ENCODE data around the gene STIP1. TPM values are rescaled to one million over a fixed set of nuclear protein-coding genes. Genes with fewer than 3 reads are reported as not detected.

Gene STIP1
- total and polyA plus RNA-seq, 2 experiments from 2014 or later, result 231 to 240 TPM

DNA sequence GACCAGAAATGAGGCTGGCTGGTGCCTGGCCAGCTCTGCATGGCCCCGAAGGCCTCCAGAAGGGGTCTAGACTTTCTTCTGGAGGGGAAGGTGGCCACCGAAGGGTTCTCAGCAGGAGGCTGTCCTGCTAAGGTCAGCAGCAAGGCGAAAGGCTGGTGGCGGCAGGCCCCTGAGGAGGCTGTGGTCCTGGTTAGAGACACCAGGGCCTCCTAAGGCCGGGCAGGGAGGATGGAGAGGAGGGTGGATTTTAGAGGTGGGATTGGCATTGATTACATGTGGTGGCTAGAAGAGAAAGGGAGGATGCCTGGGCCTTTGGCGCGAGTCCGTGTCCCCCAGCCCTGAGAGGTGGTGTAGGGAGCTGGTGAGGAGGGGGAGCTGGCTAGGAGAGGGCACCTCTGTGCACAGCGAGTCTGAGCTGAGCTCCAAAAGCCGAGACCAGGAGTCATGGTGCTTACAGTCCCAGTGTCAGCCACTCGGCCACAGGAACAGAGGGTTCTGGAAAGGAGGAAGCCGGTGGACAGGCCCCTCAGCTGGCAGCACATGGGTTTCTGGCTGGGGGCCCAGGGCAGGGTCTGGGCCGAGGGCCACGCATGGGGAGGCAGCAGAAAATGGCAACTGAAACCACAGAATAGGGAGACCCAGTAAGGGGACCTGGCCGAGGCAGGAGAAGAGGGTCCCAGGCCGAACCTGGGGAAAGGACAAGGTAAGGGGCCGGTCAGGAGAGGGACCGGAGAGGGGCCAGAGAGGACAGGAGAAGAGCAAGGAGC is 23.0 kb downstream of the STIP1 start:
- no peak overlapping the region for H3K27ac ChIP-seq
- peaks cover 2% of the 10 kb centered on the region for H3K4me1 ChIP-seq (ENCODE audit: low read depth)

DNA sequence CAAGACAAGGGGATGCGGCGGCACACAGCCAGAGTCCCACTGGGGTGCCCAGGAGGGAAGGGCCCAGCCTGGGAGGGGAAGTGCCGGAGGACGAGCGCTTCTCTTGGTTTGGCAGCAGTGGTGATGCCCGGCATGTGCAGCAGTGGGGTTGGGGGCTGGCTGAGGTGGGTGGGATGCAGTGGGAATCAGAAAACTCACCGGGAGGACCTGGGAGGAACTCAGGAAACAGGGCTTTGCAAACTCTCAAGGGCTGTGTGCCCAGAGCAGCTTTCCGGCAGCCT is 23.5 kb downstream of the STIP1 start:
- no peak overlapping the region for H3K4me3 ChIP-seq
- no peak overlapping the region for H3K27ac ChIP-seq
- H3K36me3 ChIP-seq, result no peaks in the 10 kb centered on the region
- H3K9me3 ChIP-seq (ENCODE audit: low read depth), result no peaks in the 10 kb centered on the region
- TF ChIP-seq, protein P1, sequence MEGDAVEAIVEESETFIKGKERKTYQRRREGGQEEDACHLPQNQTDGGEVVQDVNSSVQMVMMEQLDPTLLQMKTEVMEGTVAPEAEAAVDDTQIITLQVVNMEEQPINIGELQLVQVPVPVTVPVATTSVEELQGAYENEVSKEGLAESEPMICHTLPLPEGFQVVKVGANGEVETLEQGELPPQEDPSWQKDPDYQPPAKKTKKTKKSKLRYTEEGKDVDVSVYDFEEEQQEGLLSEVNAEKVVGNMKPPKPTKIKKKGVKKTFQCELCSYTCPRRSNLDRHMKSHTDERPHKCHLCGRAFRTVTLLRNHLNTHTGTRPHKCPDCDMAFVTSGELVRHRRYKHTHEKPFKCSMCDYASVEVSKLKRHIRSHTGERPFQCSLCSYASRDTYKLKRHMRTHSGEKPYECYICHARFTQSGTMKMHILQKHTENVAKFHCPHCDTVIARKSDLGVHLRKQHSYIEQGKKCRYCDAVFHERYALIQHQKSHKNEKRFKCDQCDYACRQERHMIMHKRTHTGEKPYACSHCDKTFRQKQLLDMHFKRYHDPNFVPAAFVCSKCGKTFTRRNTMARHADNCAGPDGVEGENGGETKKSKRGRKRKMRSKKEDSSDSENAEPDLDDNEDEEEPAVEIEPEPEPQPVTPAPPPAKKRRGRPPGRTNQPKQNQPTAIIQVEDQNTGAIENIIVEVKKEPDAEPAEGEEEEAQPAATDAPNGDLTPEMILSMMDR (IDR thresholded peaks at IDR 0.05; ENCODE audit: low read depth, low read length), result no peak
- no peaks in the 10 kb centered on the region for H3K4me1 ChIP-seq (ENCODE audit: low read depth)
- DNase-seq (ENCODE audit: low read depth in 1 of 2, low spot score in 1 of 2), result no peak
- H3K27me3 ChIP-seq, result no peaks in the 10 kb centered on the region

More for the DNA sequence above, 23.0 kb downstream of the STIP1 start:
- no peak for DNase-seq (ENCODE audit: low read depth in 1 of 2, low spot score in 1 of 2)
- TF ChIP-seq, protein P1 (IDR thresholded peaks at IDR 0.05; ENCODE audit: low read depth, low read length), result no peak
- Histone ChIP-seq H3K9me3 (ENCODE audit: low read depth) (no peaks in the 10 kb centered on the region), H3K27me3 (no peaks in the 10 kb centered on the region), H3K4me3 (no peak overlapping the region), H3K36me3 (peaks cover 3% of the 10 kb centered on the region)

DNA sequence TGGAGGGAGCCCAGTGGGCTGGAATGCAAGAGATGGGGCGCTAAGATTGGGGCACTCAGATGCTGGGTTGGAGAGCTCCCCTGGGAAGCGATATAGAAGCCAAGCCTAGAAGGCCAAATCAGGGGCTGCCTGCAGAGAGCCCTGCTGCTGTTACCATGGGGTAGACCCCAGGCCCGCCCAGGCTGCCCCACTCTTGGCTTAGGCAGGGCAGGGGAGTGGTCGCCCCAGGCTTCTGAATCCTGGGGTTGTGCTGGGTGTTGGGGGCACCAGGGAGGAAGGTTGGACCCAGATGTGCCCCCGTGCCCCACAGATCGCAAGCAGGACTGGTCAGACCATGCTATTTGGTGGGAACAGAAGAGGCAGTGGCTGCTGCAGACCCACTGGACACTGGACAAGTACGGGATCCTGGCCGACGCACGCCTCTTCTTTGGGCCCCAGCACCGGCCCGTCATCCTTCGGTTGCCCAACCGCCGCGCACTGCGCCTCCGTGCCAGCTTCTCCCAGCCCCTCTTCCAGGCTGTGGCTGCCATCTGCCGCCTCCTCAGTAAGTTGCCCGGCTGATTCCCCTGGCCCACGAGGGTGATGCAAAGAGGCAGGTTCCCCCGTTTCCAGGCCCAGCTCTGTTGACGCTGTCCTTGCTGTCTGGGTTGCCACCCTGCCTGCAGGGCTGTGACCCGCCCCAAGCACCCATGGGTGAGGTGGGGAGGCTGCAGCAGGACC is 24.5 kb downstream of the STIP1 start:
- no peak for DNase-seq (ENCODE audit: low read depth in 1 of 2, low spot score in 1 of 2)
- Histone ChIP-seq H3K27ac (no peak overlapping the region), H3K27me3 (no peaks in the 10 kb centered on the region), H3K9me3 (ENCODE audit: low read depth) (no peaks in the 10 kb centered on the region), H3K4me3 (no peak overlapping the region), H3K4me1 (ENCODE audit: low read depth) (no peaks in the 10 kb centered on the region), H3K36me3 (no peaks in the 10 kb centered on the region)
- TF ChIP-seq, protein P1 (IDR thresholded peaks at IDR 0.05; ENCODE audit: low read depth, low read length), result no peak

DNA sequence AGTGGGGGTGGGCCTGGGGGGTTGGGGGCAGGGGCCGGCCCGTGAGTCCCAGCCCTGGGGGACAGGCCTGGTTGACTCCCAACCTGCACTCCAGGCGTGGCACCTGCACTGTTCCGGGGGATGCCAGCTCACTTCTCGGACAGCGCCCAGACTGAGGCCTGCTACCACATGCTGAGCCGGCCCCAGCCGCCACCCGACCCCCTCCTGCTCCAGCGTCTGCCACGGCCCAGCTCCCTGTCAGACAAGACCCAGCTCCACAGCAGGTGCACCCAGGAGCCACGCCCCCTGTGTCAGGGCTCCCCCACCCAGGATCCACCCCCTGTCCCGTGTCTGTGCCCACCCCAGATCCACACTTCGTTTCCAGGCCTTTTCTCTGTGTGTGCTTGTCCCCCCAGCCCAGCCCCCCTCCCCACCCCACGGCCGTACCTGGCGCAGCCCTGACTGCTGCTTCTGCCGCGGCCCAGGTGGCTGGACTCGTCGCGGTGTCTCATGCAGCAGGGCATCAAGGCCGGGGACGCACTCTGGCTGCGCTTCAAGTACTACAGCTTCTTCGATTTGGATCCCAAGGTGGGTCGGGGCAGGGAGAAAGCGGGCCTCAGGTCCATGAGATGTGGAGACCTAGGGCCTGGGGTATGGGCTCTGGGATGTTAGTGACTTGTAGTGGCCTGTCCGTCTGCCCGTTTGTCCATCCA is 25.4 kb downstream of the STIP1 start:
- no peaks in the 10 kb centered on the region for H3K4me1 ChIP-seq (ENCODE audit: low read depth)
- no peaks in the 10 kb centered on the region for H3K27me3 ChIP-seq
- no peaks in the 10 kb centered on the region for H3K9me3 ChIP-seq (ENCODE audit: low read depth)
- H3K36me3 ChIP-seq, result no peaks in the 10 kb centered on the region
- DNase-seq (ENCODE audit: low read depth in 1 of 2, low spot score in 1 of 2), result no peak
- no peak overlapping the region for H3K27ac ChIP-seq
- TF ChIP-seq, protein P1 (IDR thresholded peaks at IDR 0.05; ENCODE audit: low read depth, low read length), result no peak
- no peak overlapping the region for H3K4me3 ChIP-seq

DNA sequence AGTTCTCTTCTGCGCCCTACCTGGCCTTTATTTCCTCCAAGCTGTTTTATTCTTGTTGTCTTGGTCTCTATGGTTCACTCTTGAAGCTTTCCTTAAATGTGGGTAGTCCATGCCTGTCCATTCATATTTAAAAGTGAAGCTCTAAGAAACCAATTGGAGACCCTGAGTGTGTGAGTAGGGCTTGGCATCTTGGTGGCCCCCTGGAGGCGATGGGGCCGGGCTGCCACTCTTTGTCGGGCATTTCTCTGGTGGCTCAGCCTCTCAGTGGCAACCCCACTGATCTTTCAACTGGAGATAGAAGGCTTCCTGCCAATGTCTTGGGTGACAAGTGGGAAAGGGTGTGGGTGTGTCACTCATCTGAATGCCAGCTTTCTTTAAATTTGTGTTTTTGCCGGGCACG is 30.9 kb downstream of the STIP1 start:
- Histone ChIP-seq H3K27me3 (no peaks in the 10 kb centered on the region), H3K36me3 (no peaks in the 10 kb centered on the region), H3K9me3 (ENCODE audit: low read depth) (no peaks in the 10 kb centered on the region), H3K27ac (no peak overlapping the region), H3K4me1 (ENCODE audit: low read depth) (no peaks in the 10 kb centered on the region), H3K4me3 (no peak overlapping the region)
- TF ChIP-seq, protein P1 (IDR thresholded peaks at IDR 0.05; ENCODE audit: low read depth, low read length), result no peak
- DNase-seq (ENCODE audit: low read depth in 1 of 2, low spot score in 1 of 2), result no peak
